ENCODE data around the gene EMC8. TPM values are rescaled to one million over a fixed set of nuclear protein-coding genes. Genes with fewer than 3 reads are reported as not detected.

EMC8 gene
- total and polyA plus RNA-seq, 2 of the 8 experiments (the other 6 are each of a cell fraction or from before 2014, with no cell fraction given) = 52.2 to 69.7 TPM

DNA sequence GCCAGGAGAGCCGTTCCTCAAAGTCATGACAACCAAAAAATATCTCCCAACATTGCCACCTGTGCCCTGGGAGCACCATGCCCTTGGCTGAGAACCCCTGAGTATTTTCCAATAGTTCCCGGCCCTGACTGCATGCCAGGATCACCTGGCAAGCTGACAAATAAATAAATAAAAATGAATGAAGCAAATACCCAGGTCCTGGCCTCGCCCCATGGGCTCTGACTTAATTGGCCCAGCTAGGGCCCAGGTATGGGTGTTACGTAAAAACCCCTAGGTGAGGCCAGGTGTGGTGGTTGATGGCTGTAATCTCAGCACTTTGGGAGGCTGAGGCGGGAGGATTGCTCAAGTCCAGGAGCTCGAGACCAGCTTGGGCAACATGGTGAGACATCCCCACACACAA is 45.8 kb downstream of the EMC8 start:
- Histone ChIP-seq H2BK5ac (ENCODE audit: low read depth, low read length) (no peak overlapping the region; the same call in 1 of the 2 replicates), H2BK12ac (ENCODE audit: low read depth, low read length) (peak overlapping the region; percentile 78; the same call in 1 of the 2 replicates), H3K27me3 (replicated peaks in 1 of 4; ENCODE audit: control insufficient read depth in 3 of 4, extremely low read depth in 1 of 4, insufficient read depth in 3 of 4, low read length in 3 of 4) (peaks cover 3 to 34% (median 22%) of the 10 kb centered on the region in 4 experiments), H2AK5ac (ENCODE audit: low read depth, low read length) (no peak overlapping the region), H3K9me3 (ENCODE audit: insufficient read depth in 2 of 2, low read depth in 1 of 2, low read length in 1 of 2) (no peaks in the 10 kb centered on the region), H3K9ac (replicated peaks in 1 of 4; ENCODE audit: extremely low read depth in 1 of 4, low read depth in 3 of 4, low read length in 3 of 4) (no peak overlapping the region), H3K4ac (replicated peaks; ENCODE audit: insufficient read length, low read depth, low read length) (no peak overlapping the region), H4K5ac (ENCODE audit: insufficient read length, low read depth, low read length) (no peak overlapping the region), H3K4me3 (ENCODE audit: extremely low read depth in 1 of 4, insufficient read depth in 2 of 4, low read depth in 3 of 4, low read length in 4 of 4) (no peak overlapping the region), H3K36me3 (ENCODE audit: control insufficient read depth in 2 of 4, insufficient read depth in 4 of 4, low read length in 3 of 4) (no peaks in the 10 kb centered on the region), H2AFZ (ENCODE audit: low read length) (no peak overlapping the region), H4K20me1 (replicated peaks in 1 of 2; ENCODE audit: control insufficient read depth in 1 of 2, insufficient read depth in 2 of 2, low read length in 2 of 2) (peaks cover 0 to 3% of the 10 kb centered on the region in 2 experiments), H4K8ac (ENCODE audit: extremely low read depth, insufficient read depth, low read length) (no peak overlapping the region), H2BK120ac (replicated peaks; ENCODE audit: low read depth, low read length) (no peak overlapping the region), H3K23ac (ENCODE audit: insufficient read length) (no peak overlapping the region), H3K79me1 (ENCODE audit: low read depth, low read length) (no peaks in the 10 kb centered on the region), H3K4me1 (replicated peaks in 1 of 4; ENCODE audit: control insufficient read depth in 3 of 4, insufficient read depth in 4 of 4, low read length in 3 of 4) (peaks cover 0 to 29% (median 21%) of the 10 kb centered on the region in 4 experiments; a peak in 6 of 7 replicates), H3K27ac (ENCODE audit: low read depth, low read length) (no peak overlapping the region), H3K18ac (ENCODE audit: extremely low read depth, low read length) (no peak overlapping the region), H4K91ac (replicated peaks; ENCODE audit: insufficient read length, low read length) (no peak overlapping the region), H3K14ac (ENCODE audit: insufficient read length) (no peak overlapping the region), H3K79me2 (ENCODE audit: control insufficient read depth in 1 of 2, insufficient read depth in 2 of 2, low read length in 2 of 2) (no peaks in the 10 kb centered on the region), H2BK15ac (ENCODE audit: low read length) (peak overlapping the region; percentile 94; the same call in 1 of the 2 replicates), H3K23me2 (ENCODE audit: low read depth, low read length) (peaks cover 4% of the 10 kb centered on the region; the same call in 1 of the 2 replicates), H3K4me2 (ENCODE audit: insufficient read depth in 1 of 2, low read depth in 2 of 2, low read length in 2 of 2) (no peak overlapping the region), H3K56ac (replicated peaks; ENCODE audit: insufficient read length, low read depth, low read length) (no peak overlapping the region), H2BK20ac (ENCODE audit: low read length) (peak overlapping the region; percentile 61; the same call in 1 of the 2 replicates)
- FAIRE-seq (no peak), DNase-seq (ENCODE audit: low read depth in 1 of 2, low spot score in 2 of 2) (no peak)
- CTCF ChIA-PET (ENCODE audit: partially characterized antibody) = interaction anchor here (0.6 to 1.6 kb wide), 4 partner anchors 10 to 29 kb away, joined by 3 to 5 read pairs (median 4); no protein-coding TSS in a partner anchor
- 77% methylated on average over 6 of the region's 6 CpGs; no CpG with 5 or more reads in 1 of the 2 experiments for WGBS, 2 experiments (ENCODE audit: extremely low coverage in 1 of 2, insufficient coverage in 1 of 2, insufficient read length in 1 of 2, insufficient replicate concordance in 2 of 2, low coverage in 1 of 2, low lambda C conversion rate in 2 of 2, missing lambda C conversion rate in 1 of 2)
- no peak for TF ChIP-seq FOSL1 (IDR thresholded peaks at IDR 0.05; ENCODE audit: insufficient read depth, low read depth, low read length)
- TF ChIP-seq NRF1 (IDR thresholded peaks at IDR 0.05; ENCODE audit: low read depth, low read length) = no peak
- TF ChIP-seq HDAC6 (IDR thresholded peaks at IDR 0.05; ENCODE audit: low read depth, low read length) = no peak
- TF ChIP-seq SP1 (IDR thresholded peaks at IDR 0.05; ENCODE audit: low read depth, low read length) = no peak
- TF ChIP-seq EZH2 (IDR thresholded peaks at IDR 0.05; ENCODE audit: low read depth, low read length, severe bottlenecking) = no peak
- TF ChIP-seq, protein P1, sequence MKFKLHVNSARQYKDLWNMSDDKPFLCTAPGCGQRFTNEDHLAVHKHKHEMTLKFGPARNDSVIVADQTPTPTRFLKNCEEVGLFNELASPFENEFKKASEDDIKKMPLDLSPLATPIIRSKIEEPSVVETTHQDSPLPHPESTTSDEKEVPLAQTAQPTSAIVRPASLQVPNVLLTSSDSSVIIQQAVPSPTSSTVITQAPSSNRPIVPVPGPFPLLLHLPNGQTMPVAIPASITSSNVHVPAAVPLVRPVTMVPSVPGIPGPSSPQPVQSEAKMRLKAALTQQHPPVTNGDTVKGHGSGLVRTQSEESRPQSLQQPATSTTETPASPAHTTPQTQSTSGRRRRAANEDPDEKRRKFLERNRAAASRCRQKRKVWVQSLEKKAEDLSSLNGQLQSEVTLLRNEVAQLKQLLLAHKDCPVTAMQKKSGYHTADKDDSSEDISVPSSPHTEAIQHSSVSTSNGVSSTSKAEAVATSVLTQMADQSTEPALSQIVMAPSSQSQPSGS (IDR thresholded peaks at IDR 0.05; ENCODE audit: low read length) = no peak
- TF ChIP-seq, protein P2, sequence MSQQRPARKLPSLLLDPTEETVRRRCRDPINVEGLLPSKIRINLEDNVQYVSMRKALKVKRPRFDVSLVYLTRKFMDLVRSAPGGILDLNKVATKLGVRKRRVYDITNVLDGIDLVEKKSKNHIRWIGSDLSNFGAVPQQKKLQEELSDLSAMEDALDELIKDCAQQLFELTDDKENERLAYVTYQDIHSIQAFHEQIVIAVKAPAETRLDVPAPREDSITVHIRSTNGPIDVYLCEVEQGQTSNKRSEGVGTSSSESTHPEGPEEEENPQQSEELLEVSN (IDR thresholded peaks at IDR 0.05) = no peak
- POLR2A ChIA-PET (ENCODE audit: partially characterized antibody) = interaction anchor here (1.5 kb wide), 1 partner anchor 12 kb away, joined by 4 read pairs; no protein-coding TSS in a partner anchor

Data from H1 (cell line).